Uterus (tissue), 2 donors: ENCODE data around the gene SCGB1C2.

Experiments used
- CTCF ChIP-seq, 4 experiments: fragments of 200-600 bp in 2 of 4; fragments of 450-650 bp in 2 of 4; sonication (generic) in 2 of 4; IDR thresholded peaks; one replicate each; pipeline ENCODE4 v1.5.1; 2016 to 2019; ENCODE audit warnings: antibody characterized with exemption in 4 of 4, mild to moderate bottlenecking in 2 of 4, moderate library complexity in 1 of 4
- POLR2A ChIP-seq, 2 donors: fragments of 450-650 bp; IDR thresholded peaks; one replicate each; pipeline ENCODE4 v1.6.1; 2016; ENCODE audit warnings: antibody characterized with exemption in 2 of 2, mild to moderate bottlenecking in 1 of 2, moderate library complexity in 1 of 2

- TF ChIP-seq CTCF (IDR thresholded peaks at IDR 0.05) (no peak), POLR2A (IDR thresholded peaks at IDR 0.05) (no peak)
Measured at GRCh38 chr17:180381-181244, 43.2 kb downstream of the SCGB1C2 start.
